Fibroblast of lung (primary cell): ENCODE data around the gene TBP. TPM values are rescaled to one million over a fixed set of nuclear protein-coding genes. Genes with fewer than 3 reads are reported as not detected.
A peak's percentile ranks its signal among the peaks of the same experiment; 100 is the strongest.

Experiments used
- DNase-seq, 2 donors: peaks; one replicate each; pipeline versions ENCODE4 v3.0.0 to v3.0.0-alpha.2; 2010; ENCODE audit warnings: low read depth in 2 of 2
- H2AFZ ChIP-seq: 2 replicates; pipeline ENCODE4 v1.5.1; 2012; ENCODE audit warnings: low read length, control low read depth, inconsistent platforms
- H3K27ac ChIP-seq: 2 replicates; pipeline ENCODE4 v1.5.1; 2011; ENCODE audit warnings: low read length, control low read depth; ENCODE audit not compliant: insufficient read depth
- H3K27me3 ChIP-seq: 2 replicates; pipeline ENCODE4 v1.5.1; 2011; ENCODE audit warnings: mild to moderate bottlenecking, low read length; ENCODE audit not compliant: control insufficient read depth, insufficient read depth
- H3K36me3 ChIP-seq: 2 replicates; pipeline ENCODE4 v1.5.1; 2011; ENCODE audit warnings: low read length; ENCODE audit not compliant: control insufficient read depth, insufficient read depth
- H3K4me1 ChIP-seq: 2 replicates; pipeline ENCODE4 v1.5.1; 2011; ENCODE audit warnings: low read length; ENCODE audit not compliant: control insufficient read depth, insufficient read depth; ENCODE audit errors: extremely low read depth
- H3K4me2 ChIP-seq: 2 replicates; pipeline ENCODE4 v1.5.1; 2011; ENCODE audit warnings: low read length, control low read depth; ENCODE audit not compliant: insufficient read depth; ENCODE audit errors: extremely low read depth
- H3K4me3 ChIP-seq, 4 experiments: fragments of 200-600 bp in 1 of 4; sonication (generic) in 1 of 4; replicated peaks in 1 of 4; 2 replicates each; pipeline ENCODE4 v1.5.1; 2011 to 2016; ENCODE audit warnings: low read length in 4 of 4, low read depth in 3 of 4, mild to moderate bottlenecking in 3 of 4, control low read depth in 2 of 4, inconsistent platforms in 1 of 4, mixed read lengths in 1 of 4; ENCODE audit not compliant: insufficient read depth in 1 of 4; ENCODE audit errors: control extremely low read depth in 1 of 4
- H3K79me2 ChIP-seq: 2 replicates; pipeline ENCODE4 v1.5.1; 2012; ENCODE audit warnings: mild to moderate bottlenecking, low read length, inconsistent platforms; ENCODE audit not compliant: control insufficient read depth, insufficient read depth
- H3K9ac ChIP-seq: 2 replicates; pipeline ENCODE4 v1.5.1; 2011; ENCODE audit warnings: mild to moderate bottlenecking, low read length, control low read depth; ENCODE audit not compliant: insufficient read depth
- H3K9me3 ChIP-seq: 2 replicates; pipeline ENCODE4 v1.5.1; 2012; ENCODE audit warnings: low read depth, low read length; ENCODE audit not compliant: control insufficient read depth, insufficient read depth
- H4K20me1 ChIP-seq: 2 replicates; pipeline ENCODE4 v1.5.1; 2011; ENCODE audit warnings: low read length; ENCODE audit not compliant: control insufficient read depth, insufficient read depth; ENCODE audit errors: extremely low read depth
- EZH2 ChIP-seq: IDR thresholded peaks from 2 replicates; pipeline ENCODE4 v1.5.1; 2012; ENCODE audit warnings: low read length, control low read depth, mild to moderate bottlenecking; ENCODE audit errors: missing control alignments
- polyA plus RNA-seq, 2 donors: library from polyadenylated mRNA; depleted of rRNA in 1 of 2; stranded (reverse) in 1 of 2; unstranded in 1 of 2; fragments of >200 nt; gene quantifications; 2 replicates each; pipeline ENCODE4 v1.2.1, GENCODE V29; 2011 to 2012; ENCODE audit warnings: missing spikeins in 1 of 2
- total RNA-seq: library from RNA; depleted of rRNA; stranded (reverse); fragments of >200 nt; gene quantifications from 2 replicates; pipeline ENCODE4 v1.2.1, GENCODE V29; 2014
- TF ChIP-seq, protein P1 (sequence below), 2 donors: IDR thresholded peaks in 1 of 2; conservative IDR thresholded peaks in 1 of 2; 1 replicate in 1 of 2; 2 replicates in 1 of 2; pipeline ENCODE4 v1.5.1; 2011 to 2012; ENCODE audit warnings: low read length in 2 of 2, control low read depth in 1 of 2, inconsistent platforms in 1 of 2, low read depth in 1 of 2, mild to moderate bottlenecking in 1 of 2

Gene TBP
- total and polyA plus RNA-seq, 2 donors (not counting 1 experiment from before 2014, with no cell fraction given), result 7.8 to 14.4 TPM

DNA sequence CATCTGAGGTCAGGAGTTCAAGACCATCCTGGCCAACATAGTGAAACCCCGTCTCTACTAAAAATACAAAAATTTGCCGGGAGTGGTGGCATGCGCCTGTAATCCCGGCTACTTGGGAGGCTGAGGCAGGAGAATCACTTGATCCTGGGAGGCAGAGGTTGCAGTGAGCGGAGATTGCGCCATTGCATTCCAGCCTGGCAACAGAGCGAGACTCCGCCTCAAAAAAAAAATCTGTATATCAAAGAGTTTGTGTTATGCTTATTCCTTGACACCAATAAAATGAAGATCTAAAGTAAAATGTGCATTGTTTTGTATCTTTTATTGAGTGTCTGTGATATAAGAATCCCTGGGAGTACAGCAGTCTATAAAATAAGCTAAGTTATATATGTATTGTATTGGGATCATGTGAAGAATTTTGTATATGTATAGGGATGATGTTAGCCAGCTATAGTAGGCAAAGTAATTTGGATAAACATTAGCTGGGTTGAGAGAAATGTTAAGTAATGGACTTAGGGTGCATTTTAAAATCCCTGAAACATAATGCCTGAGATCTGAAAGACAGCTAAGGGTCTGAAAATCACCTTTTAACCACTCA, 10.9 kb downstream of the TBP start:
- no peaks in the 10 kb centered on the region for H3K4me1 ChIP-seq
- no peaks in the 10 kb centered on the region for H3K9me3 ChIP-seq
- DNase-seq, result no peak
- no peaks in the 10 kb centered on the region for H3K79me2 ChIP-seq
- no peaks in the 10 kb centered on the region for H3K27me3 ChIP-seq
- no peak for TF ChIP-seq EZH2
- TF ChIP-seq, protein P1, sequence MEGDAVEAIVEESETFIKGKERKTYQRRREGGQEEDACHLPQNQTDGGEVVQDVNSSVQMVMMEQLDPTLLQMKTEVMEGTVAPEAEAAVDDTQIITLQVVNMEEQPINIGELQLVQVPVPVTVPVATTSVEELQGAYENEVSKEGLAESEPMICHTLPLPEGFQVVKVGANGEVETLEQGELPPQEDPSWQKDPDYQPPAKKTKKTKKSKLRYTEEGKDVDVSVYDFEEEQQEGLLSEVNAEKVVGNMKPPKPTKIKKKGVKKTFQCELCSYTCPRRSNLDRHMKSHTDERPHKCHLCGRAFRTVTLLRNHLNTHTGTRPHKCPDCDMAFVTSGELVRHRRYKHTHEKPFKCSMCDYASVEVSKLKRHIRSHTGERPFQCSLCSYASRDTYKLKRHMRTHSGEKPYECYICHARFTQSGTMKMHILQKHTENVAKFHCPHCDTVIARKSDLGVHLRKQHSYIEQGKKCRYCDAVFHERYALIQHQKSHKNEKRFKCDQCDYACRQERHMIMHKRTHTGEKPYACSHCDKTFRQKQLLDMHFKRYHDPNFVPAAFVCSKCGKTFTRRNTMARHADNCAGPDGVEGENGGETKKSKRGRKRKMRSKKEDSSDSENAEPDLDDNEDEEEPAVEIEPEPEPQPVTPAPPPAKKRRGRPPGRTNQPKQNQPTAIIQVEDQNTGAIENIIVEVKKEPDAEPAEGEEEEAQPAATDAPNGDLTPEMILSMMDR (conservative IDR thresholded peaks at IDR 0.05 in 1 of 2, IDR thresholded peaks at IDR 0.05 in 1 of 2; ENCODE audit: low read depth in 1 of 2, low read length in 2 of 2), result no peak
- no peak overlapping the region for H3K27ac ChIP-seq
- no peaks in the 10 kb centered on the region for H4K20me1 ChIP-seq
- H3K4me3 ChIP-seq, result no peak overlapping the region
- no peak overlapping the region for H3K9ac ChIP-seq
- no peak overlapping the region for H2AFZ ChIP-seq
- H3K4me2 ChIP-seq, result no peak overlapping the region
- H3K36me3 ChIP-seq, result peaks cover 6% of the 10 kb centered on the region

DNA sequence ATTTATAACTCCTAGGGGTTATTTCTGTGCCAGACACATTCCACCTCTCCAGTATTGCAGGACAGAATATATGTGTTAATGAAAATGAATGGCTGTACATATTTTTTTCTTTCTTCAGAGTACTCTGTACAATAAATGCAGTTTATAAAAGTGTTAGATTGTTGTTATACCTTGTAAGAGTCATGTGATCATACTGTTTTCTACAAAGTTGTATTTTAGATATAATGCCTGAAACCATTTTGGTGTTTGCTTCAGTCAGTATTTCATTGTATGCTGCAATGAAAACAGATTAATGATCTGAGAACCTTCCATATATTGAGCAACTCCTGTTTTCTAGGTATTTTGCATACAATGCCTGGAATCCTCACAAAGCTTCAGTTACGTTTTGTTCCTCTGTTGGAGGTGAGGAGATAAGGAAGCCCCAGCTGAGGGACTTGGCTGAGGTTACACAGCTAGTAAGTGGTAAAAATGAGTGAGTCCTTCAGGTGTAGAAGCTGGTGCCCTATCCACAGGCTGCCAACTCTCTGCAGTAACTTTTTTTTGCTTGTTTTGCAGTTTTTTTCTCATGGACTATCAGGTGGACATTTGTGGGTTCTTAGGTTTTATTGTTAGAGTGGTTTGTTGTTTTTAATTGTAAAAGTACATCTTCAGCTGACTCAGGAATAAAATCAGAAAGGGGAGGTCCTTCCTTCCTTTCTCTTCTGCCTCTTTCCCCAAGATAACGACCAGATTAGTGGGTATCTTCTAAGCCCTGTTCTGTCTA, 18.7 kb downstream of the TBP start:
- no peak for DNase-seq
- peaks cover 5% of the 10 kb centered on the region for H3K36me3 ChIP-seq
- no peaks in the 10 kb centered on the region for H3K79me2 ChIP-seq
- no peak overlapping the region for H2AFZ ChIP-seq
- H4K20me1 ChIP-seq, result no peaks in the 10 kb centered on the region
- no peak overlapping the region for H3K9ac ChIP-seq
- no peaks in the 10 kb centered on the region for H3K27me3 ChIP-seq
- no peak for TF ChIP-seq EZH2
- TF ChIP-seq, protein P1 (conservative IDR thresholded peaks at IDR 0.05 in 1 of 2, IDR thresholded peaks at IDR 0.05 in 1 of 2; ENCODE audit: low read depth in 1 of 2, low read length in 2 of 2), result no peak
- H3K4me1 ChIP-seq, result no peaks in the 10 kb centered on the region
- no peak overlapping the region for H3K27ac ChIP-seq
- no peak overlapping the region for H3K4me3 ChIP-seq
- no peaks in the 10 kb centered on the region for H3K9me3 ChIP-seq
- H3K4me2 ChIP-seq, result no peak overlapping the region

DNA sequence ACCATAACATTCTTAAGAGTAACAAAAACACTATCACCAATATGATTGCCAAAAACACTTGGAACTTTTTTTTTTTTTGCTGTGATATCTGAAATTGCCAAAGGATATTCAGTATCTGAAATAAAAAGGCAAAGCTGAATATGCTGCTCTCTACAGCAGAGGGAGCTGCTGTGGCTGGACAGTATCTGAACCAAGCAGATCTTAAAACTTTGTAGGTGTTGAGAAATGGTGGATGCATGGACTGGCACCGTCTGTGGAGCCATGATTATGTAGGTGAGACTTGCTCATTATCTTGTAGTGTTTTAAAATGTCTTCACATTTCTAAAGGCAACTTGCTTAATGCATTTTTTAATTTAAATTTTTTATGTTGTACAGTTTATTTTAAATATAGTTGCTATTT, 21.1 kb downstream of the TBP start:
- Histone ChIP-seq H3K9me3 (no peaks in the 10 kb centered on the region), H3K4me2 (no peak overlapping the region), H3K4me3 (no peak overlapping the region), H3K36me3 (peaks cover 4% of the 10 kb centered on the region), H3K27me3 (no peaks in the 10 kb centered on the region), H3K79me2 (no peaks in the 10 kb centered on the region), H3K4me1 (no peaks in the 10 kb centered on the region), H2AFZ (no peak overlapping the region), H4K20me1 (no peaks in the 10 kb centered on the region), H3K27ac (no peak overlapping the region), H3K9ac (no peak overlapping the region)
- DNase-seq, result peak in 1 of 2 donors; percentile 20
- no peak for TF ChIP-seq EZH2
- TF ChIP-seq, protein P1 (conservative IDR thresholded peaks at IDR 0.05 in 1 of 2, IDR thresholded peaks at IDR 0.05 in 1 of 2; ENCODE audit: low read depth in 1 of 2, low read length in 2 of 2), result peak; percentile 18 to 45
